HepG2 (cell line): Measurements from ENCODE around the gene UNKL.

ENCODE experiments used
- EZH2 ChIP-seq: conservative IDR thresholded peaks from 2 replicates; pipeline ENCODE4 v1.6.1; 2012; ENCODE audit warnings: mild to moderate bottlenecking, low read depth, low read length, moderate library complexity
- NCOR1 ChIP-seq: fragments of 200-600 bp; sonication (generic); IDR thresholded peaks from 2 replicates; pipeline ENCODE4 v1.7.0; 2017; ENCODE audit warnings: antibody characterized with exemption, low read length, borderline replicate concordance

DNA sequence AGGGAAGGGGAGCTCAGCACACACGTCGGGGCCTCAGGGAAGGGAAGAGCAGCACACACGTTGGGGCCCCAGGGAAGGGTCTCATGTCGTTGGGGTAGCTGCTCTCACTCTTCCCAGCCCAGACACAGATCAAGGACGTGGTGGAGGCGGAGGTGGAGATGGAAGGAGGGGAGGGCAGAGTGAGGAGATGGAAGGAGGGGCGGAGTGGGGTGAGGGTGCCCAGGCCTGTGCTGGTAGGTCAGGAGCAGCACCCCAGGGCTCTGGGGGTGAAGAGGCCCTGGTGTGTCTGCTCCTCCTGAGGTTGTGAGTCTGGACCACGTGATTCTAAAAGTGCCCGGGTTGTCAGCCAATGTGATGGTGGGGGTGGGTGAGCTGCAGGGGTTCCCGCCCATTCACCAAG, 45.5 kb upstream of the UNKL start:
- no peak for TF ChIP-seq NCOR1
- no peak for TF ChIP-seq EZH2
